Tibial nerve (tissue), 4 donors: Measurements from ENCODE around the gene KIF3C.

ENCODE experiments used
- CTCF ChIP-seq, 5 experiments: fragments of 200-600 bp in 3 of 5; fragments of 450-650 bp in 2 of 5; sonication (generic) in 3 of 5; IDR thresholded peaks; one replicate each; pipeline ENCODE4 v1.5.1; 2016 to 2019; ENCODE audit warnings: antibody characterized with exemption in 5 of 5, mild to moderate bottlenecking in 3 of 5, moderate library complexity in 2 of 5
- EP300 ChIP-seq, 2 donors: sonication (generic); formaldehyde crosslinking; IDR thresholded peaks; one replicate each; pipeline ENCODE4 v1.6.1; 2017; ENCODE audit warnings: antibody characterized with exemption in 2 of 2, mild to moderate bottlenecking in 1 of 2

- TF ChIP-seq EP300 (IDR thresholded peaks at IDR 0.05) (no peak), CTCF (IDR thresholded peaks at IDR 0.05) (no peak)
Observed at GRCh38 chr2:26011609-26011989, 29.3 kb upstream of the KIF3C start.
